GM18498 (cell line): ENCODE measurements around the gene C1orf159.

ENCODE experiments used
- ATAC-seq: cut with Tn5 transposase; IDR thresholded peaks from one replicate; pipeline ENCODE4 v1.9.1; 2021; ENCODE audit warnings: mild to moderate bottlenecking, moderate library complexity; ENCODE audit not compliant: unreplicated experiment

Gene C1orf159

DNA sequence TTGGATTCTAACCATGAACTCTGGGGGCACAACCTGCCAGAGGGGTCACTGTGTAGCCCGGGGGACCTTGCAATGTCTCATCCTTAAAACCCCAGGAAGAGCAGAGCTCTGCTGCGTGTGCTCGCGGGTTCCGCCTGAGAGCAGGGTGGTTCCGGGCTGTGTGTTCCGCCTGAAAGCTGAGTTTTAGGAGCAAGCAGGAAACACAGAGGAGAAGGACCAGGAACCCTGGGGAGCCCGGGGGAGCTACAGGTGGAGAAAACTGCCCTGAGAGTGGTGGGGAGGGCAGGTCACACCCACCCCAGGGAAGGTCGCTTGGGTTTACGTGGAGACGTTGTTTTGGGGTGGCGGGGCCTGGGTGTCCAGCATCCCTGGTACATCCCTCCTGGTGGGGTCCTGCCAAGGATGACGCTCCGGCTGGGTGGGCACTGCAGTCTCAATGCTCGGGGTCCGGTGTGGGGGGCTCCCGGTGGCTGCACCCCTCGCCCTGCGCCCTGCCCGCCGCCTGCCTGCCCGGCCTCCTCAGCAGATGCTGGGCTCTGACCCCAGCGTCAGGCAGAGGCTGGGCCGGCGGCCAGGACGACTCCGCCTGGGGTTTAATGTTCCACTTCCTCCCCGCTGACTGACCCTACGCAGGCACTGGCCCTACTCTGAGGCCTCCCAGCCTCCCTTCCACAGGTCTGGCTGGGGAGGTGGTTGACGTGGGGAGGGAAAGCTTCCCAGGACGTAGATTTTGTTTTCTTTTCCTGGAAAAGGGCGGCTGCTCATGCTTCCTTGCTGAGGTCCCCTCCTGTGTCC is 17.3 kb upstream of the C1orf159 start:
- ATAC-seq: no peak

GRCh38 chr1:1132042-1132950 is 16.4 kb upstream of the C1orf159 start:
- ATAC-seq: no peak

DNA sequence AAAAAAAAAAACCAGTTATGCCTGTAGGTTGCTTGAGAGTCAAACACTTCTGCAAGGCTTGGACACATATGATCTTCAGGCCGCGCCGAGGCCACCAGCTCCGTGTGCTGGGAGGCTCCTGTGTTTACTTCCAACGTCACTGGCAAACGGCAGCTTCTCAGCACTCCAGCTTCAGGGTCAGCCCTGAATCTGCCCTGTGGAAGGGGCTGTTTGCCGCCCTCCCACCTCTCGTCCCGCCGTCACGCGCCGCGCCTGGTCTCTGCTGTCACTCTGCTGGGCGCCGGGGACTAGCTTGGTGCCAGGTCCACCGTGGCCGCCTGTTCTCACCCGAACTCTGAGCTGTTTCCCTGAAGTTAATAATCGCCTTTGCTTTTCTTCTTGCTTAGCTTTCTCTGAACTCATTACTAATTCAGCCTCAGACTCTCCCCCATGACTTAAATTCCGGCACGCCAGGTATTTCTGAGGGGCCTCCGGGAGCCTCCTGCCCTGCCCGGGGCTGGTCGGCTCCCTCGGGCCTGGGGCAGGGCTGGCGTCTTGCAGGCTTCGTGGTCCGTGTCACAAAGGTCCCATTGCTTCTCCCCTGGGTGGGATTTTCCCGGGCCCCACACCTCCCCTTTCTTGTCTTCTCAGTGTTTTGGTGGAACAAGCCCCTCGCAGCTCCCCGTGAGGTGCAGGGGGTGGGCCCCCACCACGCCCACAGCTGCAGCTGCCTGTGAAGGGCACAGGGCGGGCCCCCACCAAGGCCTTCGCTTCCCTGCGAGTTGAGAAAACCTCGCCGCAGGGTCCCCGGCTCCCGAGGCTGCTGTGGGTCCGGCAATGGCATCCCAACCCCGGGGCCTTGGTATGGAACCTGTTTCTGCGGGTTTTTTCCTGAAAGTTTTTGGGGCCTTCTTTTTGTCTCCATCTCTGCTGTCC is 14.6 kb upstream of the C1orf159 start:
- no peak for ATAC-seq

DNA sequence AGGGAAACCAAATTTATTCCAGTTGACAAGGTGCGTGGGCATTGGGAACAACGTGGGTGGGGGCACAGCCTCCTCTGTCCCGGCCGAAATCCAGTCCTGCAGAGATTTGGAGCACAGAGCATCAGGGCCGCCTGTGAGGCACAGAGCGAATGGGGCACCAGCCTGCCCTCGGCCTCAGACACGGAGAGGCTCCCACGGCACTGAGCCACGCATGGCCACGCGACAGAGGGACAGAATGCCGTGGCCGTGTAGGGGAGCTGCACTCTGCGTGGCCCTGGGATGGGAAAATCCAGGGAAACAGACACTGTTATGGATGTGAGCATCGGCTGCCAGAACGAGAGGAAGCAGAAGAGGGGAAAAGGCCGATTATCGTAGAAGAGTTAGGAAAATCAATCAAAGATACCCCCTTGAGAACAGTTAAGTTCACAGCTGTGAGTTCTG is 13.5 kb upstream of the C1orf159 start:
- ATAC-seq: no peak

DNA sequence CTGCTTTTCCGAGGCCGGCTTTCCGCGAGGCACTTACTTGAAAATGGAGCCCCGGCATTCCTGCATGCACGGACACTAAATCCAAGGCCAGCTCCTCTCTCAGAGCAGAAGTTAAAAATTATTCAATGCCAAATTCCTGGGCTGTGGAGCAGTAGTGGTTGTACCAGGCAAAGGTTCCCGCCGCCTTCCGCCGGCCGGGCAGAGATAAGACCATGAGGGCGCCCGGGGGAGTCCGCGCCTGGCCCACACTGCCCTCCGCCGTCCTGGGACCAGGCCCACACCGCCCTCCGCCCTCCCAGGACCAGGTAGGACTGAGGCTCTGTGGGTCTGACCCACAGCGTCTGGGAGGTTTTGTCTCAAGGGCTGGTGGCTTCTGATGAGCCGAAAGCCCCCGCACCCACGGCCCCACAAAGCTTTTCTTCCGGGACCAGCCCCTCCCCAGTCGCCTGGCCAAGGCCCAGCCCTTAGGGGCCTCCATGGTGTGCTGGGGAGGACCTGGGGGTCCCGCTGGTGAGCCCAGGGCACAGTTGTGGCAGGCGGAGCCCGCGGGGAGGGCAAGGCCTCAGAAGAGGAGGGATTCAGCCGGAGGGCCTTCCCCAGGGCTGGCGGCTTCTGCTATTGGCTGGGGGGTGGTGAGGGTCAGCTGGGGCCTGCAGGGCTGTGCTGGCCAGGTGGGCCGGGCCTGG is 12.7 kb upstream of the C1orf159 start:
- no peak for ATAC-seq

GRCh38 chr1:1127551-1128451 is 11.9 kb upstream of the C1orf159 start:
- ATAC-seq: no peak

GRCh38 chr1:1125945-1126344 is 10.1 kb upstream of the C1orf159 start:
- no peak for ATAC-seq

- ATAC-seq: no peak
Measured at GRCh38 chr1:1124786-1125642, 9.1 kb upstream of the C1orf159 start.

DNA sequence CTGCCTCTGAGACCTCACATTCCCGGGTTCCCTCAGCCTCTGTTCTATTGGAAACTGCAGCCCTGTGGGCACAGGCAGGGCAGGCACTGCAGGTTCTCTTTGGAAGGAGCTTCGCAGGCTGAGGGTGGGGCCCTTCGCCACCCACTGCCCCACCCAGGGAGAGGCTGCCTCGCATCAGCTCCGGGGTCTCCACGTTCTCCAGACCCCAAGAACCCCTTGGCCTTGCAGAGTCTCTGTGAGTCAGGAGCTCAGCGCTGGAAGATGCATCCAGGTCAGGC is 8.6 kb upstream of the C1orf159 start:
- ATAC-seq: no peak

- no peak for ATAC-seq
Measured at GRCh38 chr1:1123581-1124507, 8.0 kb upstream of the C1orf159 start.

GRCh38 chr1:1122981-1123480 is 7.1 kb upstream of the C1orf159 start:
- no peak for ATAC-seq

DNA sequence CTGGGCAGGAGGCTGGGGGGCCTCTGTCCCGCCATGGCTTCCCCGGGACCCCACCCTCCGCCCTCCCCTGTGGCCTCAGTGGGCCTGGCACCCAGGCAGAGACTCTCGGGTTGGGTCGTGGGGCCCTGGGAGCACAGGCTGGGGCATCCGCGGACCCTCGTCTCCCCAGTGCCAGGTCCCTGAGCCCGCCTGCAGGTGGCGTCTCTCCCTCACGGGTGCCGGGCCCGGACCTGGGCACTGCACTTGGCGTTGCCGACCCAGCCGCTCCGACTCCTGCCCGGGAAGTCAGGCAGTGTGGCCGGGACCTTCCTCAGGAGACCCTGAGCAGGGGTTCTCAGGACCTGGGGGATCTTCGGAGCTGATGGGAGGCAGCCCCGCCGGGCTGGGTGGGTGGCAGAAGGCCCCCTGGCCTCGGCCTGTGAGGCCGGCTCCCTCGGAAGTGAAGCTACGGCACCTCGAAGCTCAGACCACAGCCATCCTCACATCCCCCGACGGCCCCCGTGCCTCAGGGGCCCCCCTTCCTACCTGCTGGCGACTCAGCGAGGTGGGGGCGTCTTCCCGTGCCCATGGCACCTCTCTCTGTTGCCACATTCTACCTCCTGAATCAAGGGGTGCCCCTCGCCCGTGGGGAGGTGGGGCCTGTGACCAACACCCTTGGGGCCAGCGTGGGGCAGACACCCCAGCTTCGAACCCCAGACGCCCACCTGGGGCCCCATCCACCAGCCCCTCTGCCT is 6.4 kb upstream of the C1orf159 start:
- no peak for ATAC-seq

GRCh38 chr1:1121611-1122077 is 5.8 kb upstream of the C1orf159 start:
- ATAC-seq: no peak

- ATAC-seq: no peak
Measured at GRCh38 chr1:1120866-1121591, 5.1 kb upstream of the C1orf159 start.

DNA sequence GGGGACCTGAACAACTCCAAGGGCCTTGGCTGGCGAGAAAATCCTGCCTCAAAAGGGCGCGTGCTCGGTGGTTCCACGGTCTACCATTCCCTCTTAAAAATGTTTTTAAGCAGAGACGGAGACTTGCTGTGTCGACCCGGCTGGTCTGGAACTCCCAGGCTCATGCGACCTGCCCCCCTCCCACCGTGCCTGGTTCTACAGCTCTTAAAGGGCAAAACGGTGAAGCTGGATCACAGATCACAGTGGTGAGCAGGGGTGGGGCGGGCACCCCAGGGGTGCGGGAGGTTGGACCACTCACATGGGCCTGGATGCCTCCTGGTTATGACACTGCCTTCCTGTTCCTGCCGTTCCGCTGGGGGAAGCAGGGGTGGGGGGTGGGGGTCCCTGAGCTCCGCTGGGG is 4.2 kb upstream of the C1orf159 start:
- ATAC-seq: no peak
